A673 (cell line): ENCODE data around the gene TREM1.

Source experiments
- EZH2 ChIP-seq: fragments of 200-600 bp; sonication (generic); IDR thresholded peaks from 2 replicates; pipeline ENCODE4 v1.6.1; 2017; ENCODE audit warnings: borderline replicate concordance, low read depth, mild to moderate bottlenecking, mixed read lengths, antibody characterized with exemption, low read length; ENCODE audit not compliant: poor library complexity, severe bottlenecking
- TF ChIP-seq, protein P1 (sequence below): fragments of 300-800, 200-600 bp; sonication (generic); conservative IDR thresholded peaks from 2 replicates; pipeline ENCODE4 v1.5.1; 2017; ENCODE audit warnings: low read depth, mild to moderate bottlenecking, antibody characterized with exemption, low read length, moderate library complexity, mixed read lengths

- TF ChIP-seq, protein P1, sequence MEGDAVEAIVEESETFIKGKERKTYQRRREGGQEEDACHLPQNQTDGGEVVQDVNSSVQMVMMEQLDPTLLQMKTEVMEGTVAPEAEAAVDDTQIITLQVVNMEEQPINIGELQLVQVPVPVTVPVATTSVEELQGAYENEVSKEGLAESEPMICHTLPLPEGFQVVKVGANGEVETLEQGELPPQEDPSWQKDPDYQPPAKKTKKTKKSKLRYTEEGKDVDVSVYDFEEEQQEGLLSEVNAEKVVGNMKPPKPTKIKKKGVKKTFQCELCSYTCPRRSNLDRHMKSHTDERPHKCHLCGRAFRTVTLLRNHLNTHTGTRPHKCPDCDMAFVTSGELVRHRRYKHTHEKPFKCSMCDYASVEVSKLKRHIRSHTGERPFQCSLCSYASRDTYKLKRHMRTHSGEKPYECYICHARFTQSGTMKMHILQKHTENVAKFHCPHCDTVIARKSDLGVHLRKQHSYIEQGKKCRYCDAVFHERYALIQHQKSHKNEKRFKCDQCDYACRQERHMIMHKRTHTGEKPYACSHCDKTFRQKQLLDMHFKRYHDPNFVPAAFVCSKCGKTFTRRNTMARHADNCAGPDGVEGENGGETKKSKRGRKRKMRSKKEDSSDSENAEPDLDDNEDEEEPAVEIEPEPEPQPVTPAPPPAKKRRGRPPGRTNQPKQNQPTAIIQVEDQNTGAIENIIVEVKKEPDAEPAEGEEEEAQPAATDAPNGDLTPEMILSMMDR = no peak
- TF ChIP-seq EZH2 = no peak
These were observed 28.9 kb downstream of the TREM1 start for GRCh38 chr6:41257369-41258195.
